GM19397 (cell line): ENCODE results near the gene ANKS1A.

ENCODE experiments used
- ATAC-seq: cut with Tn5 transposase; IDR thresholded peaks from one replicate; pipeline ENCODE4 v1.9.1; 2021; ENCODE audit warnings: mild to moderate bottlenecking, moderate library complexity; ENCODE audit not compliant: unreplicated experiment

ANKS1A gene

GRCh38 chr6:35080821-35081425 lies 191.9 kb downstream of the ANKS1A start:
- ATAC-seq = no peak

- no peak for ATAC-seq
Observed at GRCh38 chr6:35081426-35081851, 192.4 kb downstream of the ANKS1A start.

GRCh38 chr6:35082046-35082732 lies 193.1 kb downstream of the ANKS1A start:
- ATAC-seq = no peak

- ATAC-seq = no peak
Observed at GRCh38 chr6:35082733-35083403, 193.8 kb downstream of the ANKS1A start.

- no peak for ATAC-seq
Observed at GRCh38 chr6:35083507-35083906, 194.5 kb downstream of the ANKS1A start.

- no peak for ATAC-seq
Observed at GRCh38 chr6:35084041-35084491, 195.0 kb downstream of the ANKS1A start.

- no peak for ATAC-seq
Observed at GRCh38 chr6:35084511-35085203, 195.6 kb downstream of the ANKS1A start.

- ATAC-seq = no peak
Observed at GRCh38 chr6:35085359-35086281, 196.6 kb downstream of the ANKS1A start.

GRCh38 chr6:35086282-35086632 lies 197.2 kb downstream of the ANKS1A start:
- ATAC-seq = no peak

GRCh38 chr6:35086636-35087360 lies 197.7 kb downstream of the ANKS1A start:
- no peak for ATAC-seq

- ATAC-seq = no peak
Observed at GRCh38 chr6:35087361-35088280, 198.6 kb downstream of the ANKS1A start.

GRCh38 chr6:35088281-35089215 lies 199.5 kb downstream of the ANKS1A start:
- ATAC-seq = no peak

GRCh38 chr6:35089216-35089934 lies 200.3 kb downstream of the ANKS1A start:
- ATAC-seq = no peak

GRCh38 chr6:35089935-35090505 lies 201.0 kb downstream of the ANKS1A start:
- ATAC-seq = no peak

- ATAC-seq = no peak
Observed at GRCh38 chr6:35090734-35091133, 201.7 kb downstream of the ANKS1A start.

GRCh38 chr6:35091346-35092083 lies 202.5 kb downstream of the ANKS1A start:
- ATAC-seq = no peak
